AG10803 (cell line): Measurements from ENCODE around the gene TNFAIP8L1.

Source experiments
- DNase-seq: peaks from one replicate; pipeline ENCODE4 v3.0.0; 2010; ENCODE audit warnings: low read depth
- H3K4me3 ChIP-seq: 2 replicates; pipeline ENCODE4 v1.5.1; 2011; ENCODE audit warnings: mild to moderate bottlenecking, low read length, control low read depth
- TF ChIP-seq, protein P1 (sequence below): conservative IDR thresholded peaks from 2 replicates; pipeline ENCODE4 v1.5.1; 2011; ENCODE audit warnings: mild to moderate bottlenecking, low read length, control low read depth, inconsistent platforms

TNFAIP8L1 gene

DNA sequence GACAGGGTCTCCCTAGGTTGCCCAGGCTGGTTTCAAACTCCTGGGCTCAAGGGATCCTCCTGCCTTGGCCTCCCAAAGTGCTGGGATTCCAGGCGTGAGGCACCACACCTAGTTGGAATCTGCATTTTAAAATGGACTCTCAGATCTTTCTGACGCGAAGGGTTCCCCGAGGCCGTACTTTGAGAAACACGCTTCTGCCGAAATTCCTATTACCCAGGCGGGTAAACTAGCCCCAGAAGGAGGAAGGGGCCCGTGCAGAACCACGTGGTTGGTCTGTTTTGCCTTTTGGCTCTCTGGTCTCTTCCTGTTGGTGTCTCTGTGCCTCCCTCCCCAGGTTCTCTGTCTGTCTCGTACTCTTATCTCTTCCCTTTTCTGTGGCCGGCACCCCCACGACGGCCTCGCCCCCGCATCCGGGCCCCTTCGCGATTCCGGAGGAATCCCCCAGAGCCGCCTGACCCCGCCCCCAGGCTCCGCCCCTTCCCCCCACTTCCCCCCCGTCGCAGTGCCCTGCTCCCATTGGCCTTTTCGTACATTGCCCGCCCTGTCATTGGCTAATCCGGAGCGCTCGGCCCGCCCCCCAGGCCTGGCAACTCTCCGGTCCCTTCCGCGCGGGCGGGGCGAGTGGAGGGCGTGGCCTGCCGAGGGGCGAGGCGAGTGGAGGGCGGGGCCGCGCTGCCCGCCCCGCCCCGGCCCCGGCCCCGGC, at the start of gene TNFAIP8L1:
Gene TNFAIP8L1, plus strand, starts transcription at position 689 of the 703 bp plus-strand sequence. CDS start 12,354 bp downstream, outside the sequence.
- peak; percentile 90 for DNase-seq
- peak within 1 kb of the TSS; percentile 79 for H3K4me3 ChIP-seq
- TF ChIP-seq, protein P1, sequence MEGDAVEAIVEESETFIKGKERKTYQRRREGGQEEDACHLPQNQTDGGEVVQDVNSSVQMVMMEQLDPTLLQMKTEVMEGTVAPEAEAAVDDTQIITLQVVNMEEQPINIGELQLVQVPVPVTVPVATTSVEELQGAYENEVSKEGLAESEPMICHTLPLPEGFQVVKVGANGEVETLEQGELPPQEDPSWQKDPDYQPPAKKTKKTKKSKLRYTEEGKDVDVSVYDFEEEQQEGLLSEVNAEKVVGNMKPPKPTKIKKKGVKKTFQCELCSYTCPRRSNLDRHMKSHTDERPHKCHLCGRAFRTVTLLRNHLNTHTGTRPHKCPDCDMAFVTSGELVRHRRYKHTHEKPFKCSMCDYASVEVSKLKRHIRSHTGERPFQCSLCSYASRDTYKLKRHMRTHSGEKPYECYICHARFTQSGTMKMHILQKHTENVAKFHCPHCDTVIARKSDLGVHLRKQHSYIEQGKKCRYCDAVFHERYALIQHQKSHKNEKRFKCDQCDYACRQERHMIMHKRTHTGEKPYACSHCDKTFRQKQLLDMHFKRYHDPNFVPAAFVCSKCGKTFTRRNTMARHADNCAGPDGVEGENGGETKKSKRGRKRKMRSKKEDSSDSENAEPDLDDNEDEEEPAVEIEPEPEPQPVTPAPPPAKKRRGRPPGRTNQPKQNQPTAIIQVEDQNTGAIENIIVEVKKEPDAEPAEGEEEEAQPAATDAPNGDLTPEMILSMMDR, result no peak

- H3K4me3 ChIP-seq, result no peak overlapping the region
- TF ChIP-seq, protein P1, result peak; percentile 36
- no peak for DNase-seq
These were observed 49.5 kb upstream of the TNFAIP8L1 start for GRCh38 chr19:4589579-4590410.

DNA sequence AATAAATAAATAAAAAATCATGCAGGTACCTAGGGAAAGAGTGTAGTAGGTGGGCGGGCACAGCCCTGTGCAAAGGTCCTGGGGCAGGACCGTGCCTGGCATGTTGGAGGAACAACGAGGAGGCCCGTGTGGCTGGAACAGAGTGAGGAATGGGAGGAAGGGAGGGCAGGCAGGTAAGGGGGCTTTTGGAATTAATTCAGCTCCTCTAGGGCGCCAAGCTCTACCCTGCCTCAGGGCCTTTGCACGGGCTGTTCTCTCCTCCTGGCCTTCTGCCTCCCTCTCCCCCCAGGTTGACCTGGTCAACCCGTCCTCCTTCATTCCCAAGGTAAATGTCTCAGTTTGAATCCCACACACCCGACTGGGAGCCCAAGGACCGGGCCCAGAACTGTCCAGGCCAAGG, 48.8 kb upstream of the TNFAIP8L1 start:
- TF ChIP-seq, protein P1, result no peak
- DNase-seq, result no peak
- H3K4me3 ChIP-seq, result no peak overlapping the region

DNA sequence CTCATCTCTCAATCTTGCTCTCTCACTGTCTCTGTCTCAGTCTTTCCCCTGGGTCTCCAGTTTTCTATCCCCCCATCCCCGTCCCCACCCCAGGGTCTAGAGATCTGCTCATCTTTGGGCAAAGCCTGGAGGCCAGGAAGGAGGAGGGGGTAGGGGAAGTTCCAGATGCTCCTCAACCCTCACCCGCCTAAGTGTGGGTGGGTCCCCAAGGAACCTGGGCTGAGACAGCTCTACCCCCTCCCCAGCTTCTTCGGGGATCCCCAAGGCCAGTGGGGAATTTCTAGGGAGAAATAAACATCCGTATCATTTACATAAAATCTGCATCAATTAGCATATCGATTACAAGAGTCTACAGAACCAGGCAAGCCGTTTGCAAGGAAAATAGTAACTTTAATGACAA, 48.0 kb upstream of the TNFAIP8L1 start:
- no peak for DNase-seq

GRCh38 chr19:4592445-4592844, 46.9 kb upstream of the TNFAIP8L1 start:
- H3K4me3 ChIP-seq, result no peak overlapping the region
- DNase-seq, result no peak
- TF ChIP-seq, protein P1, result no peak

More for the DNA sequence above, 48.0 kb upstream of the TNFAIP8L1 start:
- TF ChIP-seq, protein P1, result no peak
- H3K4me3 ChIP-seq, result no peak overlapping the region

GRCh38 chr19:4593409-4593851, 45.9 kb upstream of the TNFAIP8L1 start:
- DNase-seq, result peak; percentile 46
- no peak overlapping the region for H3K4me3 ChIP-seq
- TF ChIP-seq, protein P1, result no peak
